B cell (primary cell): ENCODE data around the gene CAPN11. TPM values are rescaled to one million over a fixed set of nuclear protein-coding genes. Genes with fewer than 3 reads are reported as not detected.
A peak's percentile ranks its signal among the peaks of the same experiment; 100 is the strongest.

Experiments
- ATAC-seq: fragments of 200-7000 bp; cut with Tn5 transposase; one replicate; pipeline ENCODE4 v1.10.0; 2021; ENCODE audit warnings: low read depth, mild to moderate bottlenecking, moderate number of reproducible peaks, moderate library complexity
- CTCF ChIA-PET: fragments of 350-600 bp; sonication (Branson Sonifier 250); formaldehyde crosslinking; loops from one replicate; lab custom pipeline; 2021; ENCODE audit warnings: antibody characterized with exemption, inconsistent platforms; lab: Charles Lee
- POLR2A ChIA-PET: fragments of 350-600 bp; sonication (Branson Sonifier 250); formaldehyde crosslinking; loops from one replicate; lab custom pipeline; 2021; ENCODE audit warnings: antibody characterized with exemption; lab: Charles Lee
- DNase-seq: peaks from one replicate; pipeline ENCODE4 v3.0.0; 2013
- H2AFZ ChIP-seq: 2 replicates; pipeline ENCODE4 v1.6.1; 2012; ENCODE audit warnings: mild to moderate bottlenecking, low read depth, low read length; ENCODE audit not compliant: insufficient read depth, poor library complexity, severe bottlenecking
- H3K27ac ChIP-seq, 2 donors: 1 replicate in 1 of 2; 2 replicates in 1 of 2; pipeline ENCODE4 v1.5.1; 2012 to 2013; ENCODE audit warnings: low read length in 2 of 2, mild to moderate bottlenecking in 2 of 2, moderate library complexity in 1 of 2
- H3K27me3 ChIP-seq, 4 experiments: fragments of 200-600 bp in 1 of 4; sonication (generic) in 1 of 4; replicated peaks in 1 of 4; 1 replicate in 2 of 4; 2 replicates in 2 of 4; pipeline versions ENCODE4 v1.6.1 to v1.7.0; 2013 to 2016; ENCODE audit warnings: low read length in 3 of 4, mild to moderate bottlenecking in 2 of 4, mixed read lengths in 1 of 4, moderate library complexity in 1 of 4; ENCODE audit not compliant: insufficient read depth in 4 of 4, control insufficient read depth in 3 of 4; ENCODE audit errors: control extremely low read depth in 1 of 4
- H3K36me3 ChIP-seq, 2 experiments: replicated peaks in 1 of 2; 1 replicate in 1 of 2; 2 replicates in 1 of 2; pipeline versions ENCODE4 v1.6.1 to v1.7.1; 2013; ENCODE audit warnings: low read length in 1 of 2; ENCODE audit not compliant: insufficient read depth in 2 of 2, control insufficient read depth in 1 of 2; ENCODE audit errors: control extremely low read depth in 1 of 2, extremely low read depth in 1 of 2
- H3K4me1 ChIP-seq, 2 donors: fragments of 200-600 bp in 1 of 2; sonication (generic) in 1 of 2; 1 replicate in 1 of 2; 2 replicates in 1 of 2; pipeline versions ENCODE4 v1.5.1 to v1.6.1; 2013 to 2017; ENCODE audit warnings: low read length in 2 of 2; ENCODE audit not compliant: control insufficient read depth in 2 of 2, insufficient read depth in 2 of 2
- H3K4me2 ChIP-seq: replicated peaks from 2 replicates; pipeline ENCODE3; 2012; ENCODE audit warnings: mild to moderate bottlenecking, low read depth, low read length; ENCODE audit not compliant: poor library complexity, severe bottlenecking
- H3K4me3 ChIP-seq, 5 experiments: fragments of 200-600 bp in 1 of 5; sonication (generic) in 1 of 5; 1 replicate in 3 of 5; 2 replicates in 2 of 5; pipeline versions ENCODE4 v1.5.1 to v1.7.0; 2011 to 2016; ENCODE audit warnings: low read length in 4 of 5, mild to moderate bottlenecking in 4 of 5, low read depth in 2 of 5, control low read depth in 1 of 5, moderate library complexity in 1 of 5; ENCODE audit not compliant: insufficient read depth in 1 of 5; ENCODE audit errors: control extremely low read depth in 1 of 5, extremely low read depth in 1 of 5
- H3K79me2 ChIP-seq: fragments of 200-600 bp; sonication (generic); one replicate; pipeline ENCODE4 v1.6.0; 2016; ENCODE audit warnings: low read length; ENCODE audit not compliant: control insufficient read depth, insufficient read depth
- H3K9ac ChIP-seq: fragments of 200-600 bp; sonication (generic); 2 replicates; pipeline ENCODE4 v1.6.1; 2017; ENCODE audit warnings: mild to moderate bottlenecking, low read length, moderate library complexity
- H3K9me3 ChIP-seq, 3 donors: one replicate each; pipeline versions ENCODE4 v1.6.1 to v1.7.1; 2013; ENCODE audit warnings: low read length in 2 of 3; ENCODE audit not compliant: control insufficient read depth in 2 of 3, insufficient read depth in 1 of 3; ENCODE audit errors: control extremely low read depth in 1 of 3
- H4K20me1 ChIP-seq: 2 replicates; pipeline ENCODE4 v1.6.0; 2012; ENCODE audit warnings: mild to moderate bottlenecking, low read length; ENCODE audit not compliant: insufficient read depth, control insufficient read depth, poor library complexity, severe bottlenecking
- H3K27ac Mint-ChIP-seq: one replicate; pipeline ENCODE4 v1.8.0; 2021; ENCODE audit warnings: mixed read lengths
- H3K27me3 Mint-ChIP-seq: one replicate; pipeline ENCODE4 v1.8.0; 2021; ENCODE audit warnings: mixed read lengths
- H3K4me1 Mint-ChIP-seq: one replicate; pipeline ENCODE4 v1.8.0; 2021; ENCODE audit warnings: mixed read lengths
- H3K4me3 Mint-ChIP-seq: one replicate; pipeline ENCODE4 v1.8.0; 2021; ENCODE audit warnings: mixed read lengths
- H3K9me3 Mint-ChIP-seq: one replicate; pipeline ENCODE4 v1.8.0; 2022; ENCODE audit warnings: mixed read lengths; ENCODE audit not compliant: insufficient read depth
- CTCF ChIP-seq: fragments of 200-600 bp; IDR thresholded peaks from one replicate; pipeline ENCODE4 v1.8.0; 2022; ENCODE audit warnings: antibody characterized with exemption, mild to moderate bottlenecking
- EZH2 ChIP-seq: IDR thresholded peaks from 2 replicates; pipeline ENCODE4 v1.6.1; 2012; ENCODE audit warnings: borderline replicate concordance, low read depth, mild to moderate bottlenecking, moderate library complexity, low read length; ENCODE audit not compliant: insufficient read depth, poor library complexity, severe bottlenecking
- WGBS: methylation state at CpG from one replicate; pipeline ENCODE4 v1.1.5; 2013; ENCODE audit warnings: missing lambda C conversion rate; ENCODE audit not compliant: insufficient coverage; 5-methylcytosine and 5-hydroxymethylcytosine counted together
- intact Hi-C: fragments of 100-400 bp; cut with micrococcal nuclease; formaldehyde crosslinking; loops from one replicate; pipeline ENCODE4 v1.10.0; 2022
- polyA plus RNA-seq: library from polyadenylated mRNA; depleted of rRNA; stranded (reverse); fragments of >200 nt; gene quantifications from 2 replicates; pipeline ENCODE4 v1.2.3, GENCODE V29; 2012
- total RNA-seq, 2 donors: library from RNA; stranded (reverse); fragments of 120-200 nt in 1 of 2; gene quantifications; 1 replicate in 1 of 2; 2 replicates in 1 of 2; pipeline versions ENCODE4 v1.2.3 to v1.2.4, GENCODE V29; 2013 to 2022

Gene CAPN11
- total and polyA plus RNA-seq, 2 donors (not counting 1 experiment from before 2014, with no cell fraction given), result not detected

GRCh38 chr6:44190715-44191114 is 32.1 kb downstream of the CAPN11 start:
- no peak overlapping the region for H3K27ac Mint-ChIP-seq
- no peak overlapping the region for H3K4me3 Mint-ChIP-seq
- H4K20me1 ChIP-seq, result no peaks in the 10 kb centered on the region
- no peak overlapping the region for H3K27ac ChIP-seq
- no CpG with 5 or more reads among the region's 2 CpGs for WGBS
- no peaks in the 10 kb centered on the region for H3K4me1 Mint-ChIP-seq
- no peak overlapping the region for H3K9ac ChIP-seq
- ChIA-PET CTCF (interaction anchor here (1.5 kb wide), 1 partner anchor 30 kb away, joined by 4 read pairs; no protein-coding TSS in a partner anchor), POLR2A (no interaction called here)
- H3K4me3 ChIP-seq, result no peak overlapping the region
- no peaks in the 10 kb centered on the region for H3K4me1 ChIP-seq
- no peaks in the 10 kb centered on the region for H3K9me3 ChIP-seq
- no peaks in the 10 kb centered on the region for H3K36me3 ChIP-seq
- no peaks in the 10 kb centered on the region for H3K79me2 ChIP-seq
- H3K27me3 ChIP-seq, result peaks cover 0 to 7% (median 0%) of the 10 kb centered on the region in 4 experiments
- no peak for ATAC-seq
- H3K27me3 Mint-ChIP-seq, result peaks cover 27% of the 10 kb centered on the region
- H3K4me2 ChIP-seq, result no peak overlapping the region
- no peak for DNase-seq
- H2AFZ ChIP-seq, result no peak overlapping the region
- no peaks in the 10 kb centered on the region for H3K9me3 Mint-ChIP-seq
- TF ChIP-seq EZH2, result no peak
- TF ChIP-seq CTCF, result no peak
- intact Hi-C loops, result no loop called here

GRCh38 chr6:44192428-44193041 is 33.9 kb downstream of the CAPN11 start:
- peaks cover 0 to 7% (median 0%) of the 10 kb centered on the region in 4 experiments for H3K27me3 ChIP-seq
- H3K4me1 ChIP-seq, result no peaks in the 10 kb centered on the region
- H3K36me3 ChIP-seq, result no peaks in the 10 kb centered on the region
- H3K4me3 ChIP-seq, result no peak overlapping the region
- no peaks in the 10 kb centered on the region for H4K20me1 ChIP-seq
- no peaks in the 10 kb centered on the region for H3K9me3 ChIP-seq
- 35% methylated on average over 10 of the region's 10 CpGs for WGBS
- no peak overlapping the region for H3K27ac Mint-ChIP-seq
- no peak overlapping the region for H3K27ac ChIP-seq
- no peak overlapping the region for H3K4me2 ChIP-seq
- H3K9ac ChIP-seq, result no peak overlapping the region
- TF ChIP-seq EZH2 (no peak), CTCF (no peak)
- no peaks in the 10 kb centered on the region for H3K79me2 ChIP-seq
- H3K9me3 Mint-ChIP-seq, result no peaks in the 10 kb centered on the region
- ChIA-PET POLR2A (interaction anchor here (0.6 kb wide), 1 partner anchor 811 kb away, joined by 5 read pairs; no protein-coding TSS in a partner anchor), CTCF (no interaction called here)
- ATAC-seq (no peak), DNase-seq (no peak)
- intact Hi-C loops, result no loop called here
- peak overlapping the region; percentile 46 for H2AFZ ChIP-seq
- no peaks in the 10 kb centered on the region for H3K4me1 Mint-ChIP-seq
- no peak overlapping the region for H3K4me3 Mint-ChIP-seq
- H3K27me3 Mint-ChIP-seq, result peaks cover 20% of the 10 kb centered on the region
